H9 (cell line): ENCODE results near the gene LRSAM1. TPM values are rescaled to one million over a fixed set of nuclear protein-coding genes. Genes with fewer than 3 reads are reported as not detected.

Source experiments
- DNase-seq: peaks from one replicate; pipeline ENCODE4 v3.0.0-alpha.2; 2017
- H2AFZ ChIP-seq: one replicate; pipeline ENCODE4 v1.6.1; 2013; ENCODE audit warnings: mild to moderate bottlenecking, low read length, control low read depth, moderate library complexity
- H2AK5ac ChIP-seq: 2 replicates; pipeline ENCODE4 v1.6.1; 2013; ENCODE audit warnings: low read length, control low read depth, mixed read lengths; ENCODE audit not compliant: insufficient read length
- H2BK120ac ChIP-seq: one replicate; pipeline ENCODE4 v1.6.1; 2013; ENCODE audit warnings: low read depth, mild to moderate bottlenecking, low read length, control low read depth, inconsistent platforms; ENCODE audit not compliant: poor library complexity, severe bottlenecking
- H2BK12ac ChIP-seq: 2 replicates; pipeline ENCODE4 v1.6.1; 2013; ENCODE audit warnings: low read length, control low read depth, mixed read lengths, low read depth; ENCODE audit not compliant: insufficient read length
- H2BK15ac ChIP-seq: 2 replicates; pipeline ENCODE4 v1.6.1; 2013; ENCODE audit warnings: low read depth, low read length, control low read depth
- H2BK20ac ChIP-seq: one replicate; pipeline ENCODE4 v1.6.1; 2013; ENCODE audit warnings: low read depth, mild to moderate bottlenecking, low read length, control low read depth, inconsistent platforms; ENCODE audit not compliant: poor library complexity, severe bottlenecking
- H2BK5ac ChIP-seq: 2 replicates; pipeline ENCODE4 v1.6.1; 2013; ENCODE audit warnings: low read length, control low read depth, mixed read lengths; ENCODE audit not compliant: insufficient read length
- H3K14ac ChIP-seq: 2 replicates; pipeline ENCODE4 v1.6.1; 2013; ENCODE audit warnings: low read length, control low read depth; ENCODE audit not compliant: insufficient read depth
- H3K18ac ChIP-seq: 2 replicates; pipeline ENCODE4 v1.6.1; 2013; ENCODE audit warnings: low read depth, mild to moderate bottlenecking, mixed read lengths, low read length, control low read depth; ENCODE audit not compliant: insufficient read length
- H3K23ac ChIP-seq: 2 replicates; pipeline ENCODE4 v1.6.1; 2013; ENCODE audit warnings: low read length, control low read depth, mixed read lengths, low read depth; ENCODE audit not compliant: insufficient read length
- H3K23me2 ChIP-seq: 2 replicates; pipeline ENCODE4 v1.6.1; 2013; ENCODE audit warnings: low read depth, mild to moderate bottlenecking, mixed read lengths, low read length, control low read depth; ENCODE audit not compliant: insufficient read length, poor library complexity, severe bottlenecking
- H3K27ac ChIP-seq: 2 replicates; pipeline ENCODE4 v1.5.1; 2013; ENCODE audit warnings: low read length, control low read depth, mixed read lengths, low read depth; ENCODE audit not compliant: insufficient read length
- H3K27me3 ChIP-seq: 2 replicates; pipeline ENCODE4 v1.6.1; 2013; ENCODE audit warnings: low read length, control low read depth, inconsistent platforms; ENCODE audit not compliant: insufficient read depth
- H3K4ac ChIP-seq: 2 replicates; pipeline ENCODE4 v1.6.1; 2013; ENCODE audit warnings: low read depth, mild to moderate bottlenecking, control low read depth, inconsistent platforms, low read length, moderate library complexity
- H3K4me1 ChIP-seq: 2 replicates; pipeline ENCODE4 v1.6.1; 2013; ENCODE audit warnings: low read length, control low read depth, inconsistent platforms; ENCODE audit not compliant: insufficient read depth
- H3K4me2 ChIP-seq: 2 replicates; pipeline ENCODE4 v1.6.1; 2013; ENCODE audit warnings: low read length, control low read depth, mixed read lengths; ENCODE audit not compliant: insufficient read length, insufficient read depth
- H3K56ac ChIP-seq: 2 replicates; pipeline ENCODE4 v1.6.1; 2013; ENCODE audit warnings: low read depth, mild to moderate bottlenecking, mixed read lengths, low read length, control low read depth; ENCODE audit not compliant: insufficient read length
- H3K79me1 ChIP-seq: 2 replicates; pipeline ENCODE4 v1.6.1; 2013; ENCODE audit warnings: low read depth, mild to moderate bottlenecking, moderate library complexity, low read length, control low read depth, inconsistent platforms; ENCODE audit not compliant: insufficient read depth, poor library complexity, severe bottlenecking
- H3K79me2 ChIP-seq: 2 replicates; pipeline ENCODE4 v1.6.1; 2013; ENCODE audit warnings: low read length, control low read depth, inconsistent platforms; ENCODE audit not compliant: insufficient read depth
- H3K9ac ChIP-seq: 2 replicates; pipeline ENCODE4 v1.6.1; 2013; ENCODE audit warnings: low read length, control low read depth, mixed read lengths; ENCODE audit not compliant: insufficient read length; ENCODE audit errors: extremely low read depth
- H3K9me3 ChIP-seq: one replicate; pipeline ENCODE4 v1.6.1; 2013; ENCODE audit warnings: low read depth, low read length, inconsistent platforms; ENCODE audit not compliant: control insufficient read depth
- H3T11ph ChIP-seq: one replicate; pipeline ENCODE4 v1.6.1; 2013; ENCODE audit warnings: mild to moderate bottlenecking, low read length, control low read depth, inconsistent platforms
- H4K20me1 ChIP-seq: one replicate; pipeline ENCODE4 v1.6.1; 2013; ENCODE audit not compliant: control insufficient read depth, insufficient read length, insufficient read depth
- H4K5ac ChIP-seq: 2 replicates; pipeline ENCODE4 v1.6.1; 2013; ENCODE audit warnings: low read depth, mild to moderate bottlenecking, mixed read lengths, low read length, control low read depth; ENCODE audit not compliant: insufficient read length
- H4K8ac ChIP-seq: replicated peaks from 2 replicates; pipeline ENCODE4 v1.6.1; 2013; ENCODE audit warnings: low read length, control low read depth, mixed read lengths, low read depth; ENCODE audit not compliant: insufficient read length
- H4K91ac ChIP-seq: 2 replicates; pipeline ENCODE4 v1.6.1; 2013; ENCODE audit warnings: low read depth, mild to moderate bottlenecking, moderate library complexity, mixed read lengths, low read length, control low read depth; ENCODE audit not compliant: insufficient read length
- H3K27ac Mint-ChIP-seq, 3 experiments: 2 replicates in 2 of 3; 3 replicates in 1 of 3; pipeline ENCODE4 v1.8.0; 2020 to 2021; ENCODE audit warnings: mixed read lengths in 3 of 3, mild to moderate bottlenecking in 1 of 3, moderate library complexity in 1 of 3
- H3K27me3 Mint-ChIP-seq: 2 replicates; pipeline ENCODE4 v1.8.0; 2021; ENCODE audit warnings: low read depth, mild to moderate bottlenecking, moderate library complexity, mixed read lengths
- H3K36me3 Mint-ChIP-seq, 3 experiments: 2 replicates in 2 of 3; 3 replicates in 1 of 3; pipeline ENCODE4 v1.8.0; 2020 to 2021; ENCODE audit warnings: low read depth in 3 of 3, mixed read lengths in 3 of 3; ENCODE audit not compliant: insufficient read depth in 1 of 3
- H3K4me1 Mint-ChIP-seq, 2 experiments: 2 replicates each; pipeline ENCODE4 v1.8.0; 2020; ENCODE audit warnings: mixed read lengths in 2 of 2
- H3K4me3 Mint-ChIP-seq, 2 experiments: 2 replicates in 1 of 2; 3 replicates in 1 of 2; pipeline ENCODE4 v1.8.0; 2020 to 2021; ENCODE audit warnings: mild to moderate bottlenecking in 2 of 2, mixed read lengths in 2 of 2, moderate library complexity in 1 of 2
- H3K9me3 Mint-ChIP-seq, 2 experiments: 2 replicates in 1 of 2; 3 replicates in 1 of 2; pipeline ENCODE4 v1.8.0; 2020; ENCODE audit warnings: mild to moderate bottlenecking in 2 of 2, mixed read lengths in 2 of 2, moderate library complexity in 1 of 2
- WGBS: extraction: QIAGEN DNeasy Blood & Tissue Kit; methylation state at CpG from one replicate; pipeline ENCODE4 v1.1.7; 2013; ENCODE audit warnings: missing lambda C conversion rate, low lambda C conversion rate, mixed read lengths; ENCODE audit not compliant: insufficient read length; ENCODE audit errors: extremely low coverage; 5-methylcytosine and 5-hydroxymethylcytosine counted together
- total RNA-seq: library from RNA; stranded (reverse); gene quantifications from 2 replicates; pipeline ENCODE4 v1.2.1, GENCODE V29; 2021
- TF ChIP-seq, protein P1 (sequence below): fragments of 200-600 bp; sonication (generic); conservative IDR thresholded peaks from 3 replicates; pipeline ENCODE4 v1.8.0; 2021; ENCODE audit warnings: antibody characterized with exemption, mild to moderate bottlenecking

Gene LRSAM1
- total RNA-seq, 1 experiment from 2014 or later, result 16.2 TPM

DNA sequence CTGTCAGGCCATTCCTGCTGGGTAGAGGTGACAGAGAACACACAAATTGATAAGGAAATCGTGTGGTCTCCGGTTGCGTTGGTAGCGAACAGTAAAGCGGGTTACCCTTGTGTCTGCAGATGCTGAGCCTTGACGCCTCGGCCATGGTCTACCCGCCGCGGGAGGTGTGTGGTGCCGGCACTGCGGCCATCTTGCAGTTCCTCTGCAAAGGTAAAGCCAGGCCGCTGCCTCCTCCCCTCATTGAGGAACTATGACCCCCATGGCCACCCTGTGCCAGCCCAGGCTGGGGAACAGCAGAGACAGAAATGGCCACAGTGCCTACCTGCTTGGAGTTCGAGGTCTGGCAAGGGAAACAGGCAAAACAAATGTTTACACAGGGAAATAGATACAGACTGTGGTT, 16.3 kb downstream of the LRSAM1 start:
- H3K18ac ChIP-seq, result no peak overlapping the region
- H2BK15ac ChIP-seq, result no peak overlapping the region
- H2BK5ac ChIP-seq, result no peak overlapping the region
- no peak overlapping the region for H4K91ac ChIP-seq
- H3K36me3 Mint-ChIP-seq, result peaks cover 9 to 31% (median 30%) of the 10 kb centered on the region in 3 experiments; a peak in 6 of 7 replicates
- H3K9me3 ChIP-seq, result no peaks in the 10 kb centered on the region
- DNase-seq, result no peak
- H3K23me2 ChIP-seq, result no peaks in the 10 kb centered on the region
- H2BK12ac ChIP-seq, result no peak overlapping the region
- H3K27me3 ChIP-seq, result no peaks in the 10 kb centered on the region
- H3K4me1 Mint-ChIP-seq, result peaks cover 7 to 9% of the 10 kb centered on the region in 2 experiments; a peak in 3 of 4 replicates
- H3K27ac Mint-ChIP-seq, result no peak overlapping the region; a peak in 2 of 7 replicates
- WGBS, result no CpG with 5 or more reads among the region's 14 CpGs
- no peaks in the 10 kb centered on the region for H3K9me3 Mint-ChIP-seq
- H2BK120ac ChIP-seq, result no peak overlapping the region
- no peak overlapping the region for H2BK20ac ChIP-seq
- H4K5ac ChIP-seq, result no peak overlapping the region
- H3K4me3 Mint-ChIP-seq, result no peak overlapping the region
- H3K4me1 ChIP-seq, result no peaks in the 10 kb centered on the region
- no peak overlapping the region for H3K9ac ChIP-seq
- H3K27me3 Mint-ChIP-seq, result no peaks in the 10 kb centered on the region
- H3T11ph ChIP-seq, result no peak overlapping the region
- no peak overlapping the region for H3K4me2 ChIP-seq
- no peak overlapping the region for H3K27ac ChIP-seq
- H4K8ac ChIP-seq, result no peak overlapping the region
- H3K79me2 ChIP-seq, result no peaks in the 10 kb centered on the region
- H3K56ac ChIP-seq, result no peak overlapping the region
- TF ChIP-seq, protein P1, sequence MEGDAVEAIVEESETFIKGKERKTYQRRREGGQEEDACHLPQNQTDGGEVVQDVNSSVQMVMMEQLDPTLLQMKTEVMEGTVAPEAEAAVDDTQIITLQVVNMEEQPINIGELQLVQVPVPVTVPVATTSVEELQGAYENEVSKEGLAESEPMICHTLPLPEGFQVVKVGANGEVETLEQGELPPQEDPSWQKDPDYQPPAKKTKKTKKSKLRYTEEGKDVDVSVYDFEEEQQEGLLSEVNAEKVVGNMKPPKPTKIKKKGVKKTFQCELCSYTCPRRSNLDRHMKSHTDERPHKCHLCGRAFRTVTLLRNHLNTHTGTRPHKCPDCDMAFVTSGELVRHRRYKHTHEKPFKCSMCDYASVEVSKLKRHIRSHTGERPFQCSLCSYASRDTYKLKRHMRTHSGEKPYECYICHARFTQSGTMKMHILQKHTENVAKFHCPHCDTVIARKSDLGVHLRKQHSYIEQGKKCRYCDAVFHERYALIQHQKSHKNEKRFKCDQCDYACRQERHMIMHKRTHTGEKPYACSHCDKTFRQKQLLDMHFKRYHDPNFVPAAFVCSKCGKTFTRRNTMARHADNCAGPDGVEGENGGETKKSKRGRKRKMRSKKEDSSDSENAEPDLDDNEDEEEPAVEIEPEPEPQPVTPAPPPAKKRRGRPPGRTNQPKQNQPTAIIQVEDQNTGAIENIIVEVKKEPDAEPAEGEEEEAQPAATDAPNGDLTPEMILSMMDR, result no peak
- no peaks in the 10 kb centered on the region for H3K79me1 ChIP-seq
- no peaks in the 10 kb centered on the region for H4K20me1 ChIP-seq
- no peak overlapping the region for H3K14ac ChIP-seq
- H3K4ac ChIP-seq, result no peak overlapping the region
- H2AK5ac ChIP-seq, result no peak overlapping the region
- H2AFZ ChIP-seq, result no peak overlapping the region
- no peak overlapping the region for H3K23ac ChIP-seq
